Tibial nerve (tissue), 4 donors: ENCODE data around the gene CLTCL1. TPM values are rescaled to one million over a fixed set of nuclear protein-coding genes. Genes with fewer than 3 reads are reported as not detected.
A peak's percentile ranks its signal among the peaks of the same experiment; 100 is the strongest.

Experiments
- DNase-seq, 2 donors: peaks; one replicate each; pipeline ENCODE4 v3.0.0-alpha.2; 2019; ENCODE audit warnings: low spot score in 2 of 2
- H3K27ac ChIP-seq, 4 donors: fragments of 200-600 bp; sonication (generic) in 3 of 4; one replicate each; pipeline ENCODE4 v1.5.1; 2017 to 2019; ENCODE audit warnings: mild to moderate bottlenecking in 1 of 4
- H3K27me3 ChIP-seq, 2 donors: fragments of 200-600 bp; sonication (generic) in 1 of 2; one replicate each; pipeline versions ENCODE4 v1.5.1 to v1.6.0; 2017 to 2019
- H3K36me3 ChIP-seq, 3 donors: fragments of 200-600 bp; sonication (generic); one replicate each; pipeline ENCODE4 v1.5.1; 2018 to 2019
- H3K4me1 ChIP-seq, 4 donors: fragments of 200-600 bp; sonication (generic) in 3 of 4; one replicate each; pipeline ENCODE4 v1.5.1; 2017 to 2019
- H3K4me3 ChIP-seq, 4 donors: fragments of 200-600 bp; sonication (generic) in 3 of 4; one replicate each; pipeline ENCODE4 v1.5.1; 2017 to 2019; ENCODE audit warnings: mild to moderate bottlenecking in 1 of 4, moderate library complexity in 1 of 4
- H3K9me3 ChIP-seq, 4 donors: fragments of 200-600 bp; sonication (generic) in 3 of 4; one replicate each; pipeline ENCODE4 v1.5.1; 2017 to 2019
- EP300 ChIP-seq, 2 donors: sonication (generic); formaldehyde crosslinking; IDR thresholded peaks; one replicate each; pipeline ENCODE4 v1.6.1; 2017; ENCODE audit warnings: antibody characterized with exemption in 2 of 2, mild to moderate bottlenecking in 1 of 2
- POLR2A ChIP-seq, 2 donors: fragments of 450-650 bp; IDR thresholded peaks; one replicate each; pipeline ENCODE4 v1.6.1; 2017; ENCODE audit warnings: antibody characterized with exemption in 2 of 2, mild to moderate bottlenecking in 2 of 2, moderate library complexity in 2 of 2
- WGBS, 2 donors: methylation state at CpG; one replicate each; pipeline ENCODE4 v1.1.5; 2018; 5-methylcytosine and 5-hydroxymethylcytosine counted together
- total RNA-seq, 4 donors: library from RNA; depleted of rRNA; stranded (reverse); fragments of >200 nt; gene quantifications; one replicate each; pipeline ENCODE4 v1.1.0, GENCODE V29; 2016
- TF ChIP-seq, protein P1 (sequence below), 5 experiments: fragments of 200-600 bp in 3 of 5; fragments of 450-650 bp in 2 of 5; sonication (generic) in 3 of 5; IDR thresholded peaks; one replicate each; pipeline ENCODE4 v1.5.1; 2016 to 2019; ENCODE audit warnings: antibody characterized with exemption in 5 of 5, mild to moderate bottlenecking in 3 of 5, moderate library complexity in 2 of 5

Gene CLTCL1
- total RNA-seq = 10 to 100 TPM; 22.6 to 35.9 (median 26.8) TPM

DNA sequence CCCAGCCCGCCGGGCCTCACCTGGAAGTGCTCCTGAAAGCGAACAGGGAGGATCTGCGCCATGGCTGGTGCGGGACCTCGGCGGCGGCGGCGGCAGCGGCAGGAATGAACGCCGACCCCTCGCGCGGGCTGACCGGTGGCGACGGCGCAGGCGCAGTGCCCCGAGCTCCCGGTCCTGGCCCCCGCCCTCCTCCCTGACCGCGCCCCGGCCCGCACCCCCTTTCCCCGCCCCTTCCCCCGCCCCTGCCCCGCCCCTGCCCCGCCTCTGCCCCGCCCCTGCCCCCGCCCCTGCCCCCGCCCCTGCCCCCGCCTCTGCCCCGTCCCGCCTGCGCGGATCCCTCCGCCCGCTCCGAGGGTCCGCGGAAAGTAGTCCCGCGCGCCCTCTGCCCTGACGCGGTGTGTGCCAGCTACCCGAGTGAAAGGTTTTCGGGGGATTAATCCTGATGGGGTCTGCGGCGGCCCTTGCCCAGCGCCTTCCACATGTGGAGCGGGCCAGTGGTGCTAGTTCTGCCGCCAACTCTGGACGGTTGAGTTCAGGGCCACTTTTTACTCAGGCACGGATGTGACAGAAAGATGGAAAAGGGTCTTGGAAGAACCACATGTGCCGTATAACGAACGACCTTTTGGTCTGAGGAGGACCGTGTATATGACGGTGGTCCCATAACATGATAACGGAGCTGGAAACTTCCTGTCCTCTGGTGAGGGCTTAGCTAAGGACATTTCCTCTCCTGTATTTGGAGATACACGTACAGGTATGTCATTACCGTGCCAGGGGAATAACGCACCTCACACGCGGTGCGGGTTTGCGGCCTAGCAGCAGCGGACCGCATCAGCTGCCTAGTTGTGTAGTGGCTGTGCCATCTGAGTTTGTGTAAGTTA, at the start of gene CLTCL1:
Gene CLTCL1 (minus strand): TSS at position 140 of the 878 bp plus-strand sequence. CDS start 78 bp downstream, at position 62.
- no peaks in the 10 kb centered on the region for H3K36me3 ChIP-seq
- H3K27me3 ChIP-seq = no peaks in the 10 kb centered on the region
- H3K9me3 ChIP-seq = no peaks in the 10 kb centered on the region
- DNase-seq = peak; percentile 51 to 60
- peaks cover 0 to 35% (median 10%) of the 10 kb centered on the region in 4 donors for H3K4me1 ChIP-seq
- peak within 1 kb of the TSS; percentile 82 to 95 (median 92) for H3K4me3 ChIP-seq
- TF ChIP-seq, protein P1, sequence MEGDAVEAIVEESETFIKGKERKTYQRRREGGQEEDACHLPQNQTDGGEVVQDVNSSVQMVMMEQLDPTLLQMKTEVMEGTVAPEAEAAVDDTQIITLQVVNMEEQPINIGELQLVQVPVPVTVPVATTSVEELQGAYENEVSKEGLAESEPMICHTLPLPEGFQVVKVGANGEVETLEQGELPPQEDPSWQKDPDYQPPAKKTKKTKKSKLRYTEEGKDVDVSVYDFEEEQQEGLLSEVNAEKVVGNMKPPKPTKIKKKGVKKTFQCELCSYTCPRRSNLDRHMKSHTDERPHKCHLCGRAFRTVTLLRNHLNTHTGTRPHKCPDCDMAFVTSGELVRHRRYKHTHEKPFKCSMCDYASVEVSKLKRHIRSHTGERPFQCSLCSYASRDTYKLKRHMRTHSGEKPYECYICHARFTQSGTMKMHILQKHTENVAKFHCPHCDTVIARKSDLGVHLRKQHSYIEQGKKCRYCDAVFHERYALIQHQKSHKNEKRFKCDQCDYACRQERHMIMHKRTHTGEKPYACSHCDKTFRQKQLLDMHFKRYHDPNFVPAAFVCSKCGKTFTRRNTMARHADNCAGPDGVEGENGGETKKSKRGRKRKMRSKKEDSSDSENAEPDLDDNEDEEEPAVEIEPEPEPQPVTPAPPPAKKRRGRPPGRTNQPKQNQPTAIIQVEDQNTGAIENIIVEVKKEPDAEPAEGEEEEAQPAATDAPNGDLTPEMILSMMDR (IDR thresholded peaks at IDR 0.05) = no peak
- TF ChIP-seq POLR2A (IDR thresholded peaks at IDR 0.05) (peak in 1 of 2 donors; percentile 49), EP300 (IDR thresholded peaks at IDR 0.05) (peak in 1 of 2 donors; percentile 64)
- peak within 1 kb of the TSS; percentile 73 to 89 (median 80) for H3K27ac ChIP-seq
- 7 to 13% methylated on average over 25 to 35 of the region's 74 CpGs for whole genome bisulfite sequencing, 2 donors

DNA sequence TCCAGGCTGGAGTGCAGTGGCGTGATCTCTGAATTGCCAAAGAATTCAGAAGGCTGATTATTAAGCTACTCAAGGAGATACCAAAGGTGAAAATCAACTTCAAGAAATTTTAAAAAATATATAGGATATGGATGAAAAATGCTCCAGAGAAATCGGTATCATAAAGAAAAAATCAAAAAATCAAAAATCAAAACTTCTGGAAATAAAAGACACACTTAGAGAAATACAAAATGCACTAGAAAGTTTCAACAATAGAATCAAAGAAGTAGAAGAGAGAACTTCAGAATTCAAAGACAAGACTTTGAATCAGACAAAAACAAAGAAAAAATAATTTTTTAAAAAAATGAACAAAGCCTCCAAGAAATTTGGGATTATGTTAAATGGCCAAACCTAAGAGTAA, 45.6 kb upstream of the CLTCL1 start:
- DNase-seq = no peak
- Histone ChIP-seq H3K27ac (no peak overlapping the region), H3K4me1 (no peaks in the 10 kb centered on the region), H3K36me3 (peaks cover 0 to 100% (median 0%) of the 10 kb centered on the region in 3 donors), H3K27me3 (no peaks in the 10 kb centered on the region), H3K4me3 (no peak overlapping the region), H3K9me3 (peaks cover 0 to 68% (median 18%) of the 10 kb centered on the region in 4 donors)
- TF ChIP-seq, protein P1 (IDR thresholded peaks at IDR 0.05) = no peak
- no peak for TF ChIP-seq EP300 (IDR thresholded peaks at IDR 0.05)
- TF ChIP-seq POLR2A (IDR thresholded peaks at IDR 0.05) = no peak
- whole genome bisulfite sequencing, 2 donors = 99 to 100% methylated on average over 2 of the region's 2 CpGs

DNA sequence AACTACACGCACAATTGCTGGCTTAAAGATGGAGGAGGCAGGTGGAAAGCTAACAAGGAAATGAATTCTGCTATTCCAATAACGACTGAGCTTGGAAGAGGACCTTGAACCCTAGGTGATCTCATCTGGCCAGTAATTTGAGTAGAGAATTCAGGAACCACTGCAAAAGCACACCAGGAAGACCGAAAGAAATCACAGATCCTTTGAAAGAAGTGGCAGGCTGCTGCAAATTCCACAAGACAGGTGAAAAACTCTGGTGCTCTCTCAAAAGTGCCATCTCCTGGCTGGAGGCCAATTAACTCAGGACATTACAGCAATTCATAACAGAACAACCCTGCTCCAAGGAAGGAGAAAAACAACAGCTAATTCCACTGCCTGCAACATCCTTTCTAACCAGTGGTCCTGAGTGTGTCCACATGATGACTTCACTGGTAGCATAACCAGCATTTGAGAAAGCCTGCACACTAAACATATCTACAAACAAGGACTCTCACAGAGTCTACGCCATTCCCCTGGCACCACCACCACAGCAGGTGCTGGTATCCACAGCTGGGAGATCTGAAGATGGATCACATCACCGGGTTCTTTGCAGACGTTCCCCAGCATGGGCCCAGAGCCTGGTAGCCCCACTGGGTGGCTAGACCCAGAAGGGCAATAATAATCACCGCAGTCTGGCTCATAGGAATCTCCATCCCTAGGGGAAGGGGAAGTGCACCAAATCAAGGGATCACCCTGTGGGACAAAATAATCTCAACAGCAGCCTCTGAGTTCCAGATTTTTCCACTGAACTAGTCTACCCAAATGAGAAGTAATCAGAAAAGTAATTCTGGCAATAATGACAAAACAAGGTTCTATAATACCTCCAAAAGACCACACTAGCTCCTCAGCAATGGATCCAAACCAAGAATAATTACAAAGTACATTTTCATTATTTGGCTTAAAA, 44.9 kb upstream of the CLTCL1 start:
- DNase-seq = no peak
- TF ChIP-seq EP300 (IDR thresholded peaks at IDR 0.05) = no peak
- Histone ChIP-seq H3K4me1 (no peaks in the 10 kb centered on the region), H3K9me3 (peaks cover 0 to 70% (median 18%) of the 10 kb centered on the region in 4 donors), H3K27me3 (no peaks in the 10 kb centered on the region), H3K27ac (no peak overlapping the region), H3K4me3 (no peak overlapping the region), H3K36me3 (peaks cover 0 to 100% (median 2%) of the 10 kb centered on the region in 3 donors)
- 93 to 96% methylated on average over 7 of the region's 7 CpGs for WGBS, 2 donors

DNA sequence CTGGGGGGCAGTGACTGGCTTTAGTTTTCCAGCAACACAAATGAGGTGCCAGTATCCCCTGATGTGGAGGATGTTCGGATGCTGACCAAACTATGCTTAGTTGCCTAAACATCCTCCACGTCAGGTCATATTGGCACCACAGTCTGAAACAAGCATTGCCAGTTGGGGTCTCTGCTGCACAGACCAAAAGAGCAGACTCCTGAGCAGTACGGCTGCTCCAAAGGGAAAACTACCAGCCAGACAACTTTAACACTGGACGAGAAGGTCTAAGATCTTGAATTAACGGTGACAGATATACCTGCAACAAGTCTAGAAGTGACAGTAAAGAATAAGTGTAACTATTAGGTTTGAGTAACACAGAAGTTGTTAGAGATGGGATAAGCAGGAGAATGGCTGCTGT, 40.5 kb upstream of the CLTCL1 start:
- 97 to 99% methylated on average over 5 of the region's 5 CpGs for WGBS, 2 donors
- no peak for DNase-seq
- Histone ChIP-seq H3K36me3 (peaks cover 2 to 98% (median 22%) of the 10 kb centered on the region in 3 donors), H3K9me3 (peaks cover 0 to 48% (median 11%) of the 10 kb centered on the region in 4 donors), H3K4me1 (no peaks in the 10 kb centered on the region), H3K4me3 (no peak overlapping the region), H3K27me3 (no peaks in the 10 kb centered on the region), H3K27ac (no peak overlapping the region)
- TF ChIP-seq, protein P1 (IDR thresholded peaks at IDR 0.05) = no peak
- TF ChIP-seq EP300 (IDR thresholded peaks at IDR 0.05) (no peak), POLR2A (IDR thresholded peaks at IDR 0.05) (no peak)

DNA sequence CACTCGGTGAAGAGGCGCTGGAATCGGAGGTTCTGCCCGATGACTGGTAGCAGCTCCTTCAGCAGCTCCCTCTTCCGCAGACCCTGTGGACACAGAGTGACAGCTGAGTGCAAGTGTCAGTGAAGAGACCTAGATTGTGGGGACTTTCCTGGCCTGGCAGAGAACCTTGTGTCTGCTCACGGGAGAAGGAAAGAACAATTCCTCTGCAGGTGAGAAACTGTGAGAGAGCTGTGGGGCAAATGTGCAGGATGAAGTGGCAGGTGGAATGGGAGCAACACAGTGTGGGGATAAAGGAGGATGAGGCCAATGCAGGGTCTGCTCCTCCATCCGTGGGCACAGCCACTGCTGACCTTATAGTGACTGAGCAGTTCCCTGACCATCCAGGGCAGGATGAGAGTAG, 40.0 kb upstream of the CLTCL1 start:
- H3K36me3 ChIP-seq = peaks cover 2 to 93% (median 22%) of the 10 kb centered on the region in 3 donors
- H3K27me3 ChIP-seq = no peaks in the 10 kb centered on the region
- no peak for DNase-seq
- H3K4me1 ChIP-seq = no peaks in the 10 kb centered on the region
- TF ChIP-seq, protein P1 (IDR thresholded peaks at IDR 0.05) = no peak
- TF ChIP-seq POLR2A (IDR thresholded peaks at IDR 0.05) (no peak), EP300 (IDR thresholded peaks at IDR 0.05) (no peak)
- H3K9me3 ChIP-seq = peaks cover 0 to 48% (median 9%) of the 10 kb centered on the region in 4 donors
- H3K27ac ChIP-seq = no peak overlapping the region
- no peak overlapping the region for H3K4me3 ChIP-seq
- WGBS, 2 donors = 95 to 97% methylated on average over 6 to 7 of the region's 7 CpGs
